A549 (cell line): ENCODE results near the gene MALRD1.

Experiments used
- CBX8 ChIP-seq: fragments of 200-600 bp; sonication (generic); IDR thresholded peaks from 2 replicates; pipeline ENCODE4 v1.6.1; 2016
- ESRRA ChIP-seq: fragments of 150-350 bp; IDR thresholded peaks from 2 replicates; pipeline ENCODE4 v1.6.1; 2014; ENCODE audit warnings: mild to moderate bottlenecking, low read length, borderline replicate concordance
- NFE2L2 ChIP-seq: fragments of 150-350 bp; conservative IDR thresholded peaks from 2 replicates; pipeline ENCODE4 v1.6.1; 2014; ENCODE audit warnings: low read length
- POLR2A ChIP-seq: IDR thresholded peaks from 2 replicates; pipeline ENCODE4 v1.6.1; 2012; ENCODE audit warnings: mild to moderate bottlenecking, low read length
- POLR2AphosphoS2 ChIP-seq: conservative IDR thresholded peaks from 2 replicates; pipeline ENCODE4 v1.6.1; 2012; ENCODE audit warnings: low read length, improper control_type of control experiment, inconsistent platforms
- RARB ChIP-seq: fragments of 250-450 bp; sonication (Bioruptor Pico); IDR thresholded peaks from 2 replicates; pipeline ENCODE4 v1.8.0; 2021; ENCODE audit warnings: mild to moderate bottlenecking, moderate library complexity
- SMC3 ChIP-seq: fragments of >200 bp; sonication (Bioruptor Twin); formaldehyde crosslinking; IDR thresholded peaks from 3 replicates; pipeline ENCODE4 v1.6.1; 2018; ENCODE audit warnings: inconsistent platforms
- TF ChIP-seq, protein P1 (sequence below): fragments of >200 bp; sonication (Bioruptor Twin); formaldehyde crosslinking; IDR thresholded peaks from 3 replicates; pipeline ENCODE4 v1.5.1; 2016

- no peak for TF ChIP-seq ESRRA
- TF ChIP-seq, protein P1, sequence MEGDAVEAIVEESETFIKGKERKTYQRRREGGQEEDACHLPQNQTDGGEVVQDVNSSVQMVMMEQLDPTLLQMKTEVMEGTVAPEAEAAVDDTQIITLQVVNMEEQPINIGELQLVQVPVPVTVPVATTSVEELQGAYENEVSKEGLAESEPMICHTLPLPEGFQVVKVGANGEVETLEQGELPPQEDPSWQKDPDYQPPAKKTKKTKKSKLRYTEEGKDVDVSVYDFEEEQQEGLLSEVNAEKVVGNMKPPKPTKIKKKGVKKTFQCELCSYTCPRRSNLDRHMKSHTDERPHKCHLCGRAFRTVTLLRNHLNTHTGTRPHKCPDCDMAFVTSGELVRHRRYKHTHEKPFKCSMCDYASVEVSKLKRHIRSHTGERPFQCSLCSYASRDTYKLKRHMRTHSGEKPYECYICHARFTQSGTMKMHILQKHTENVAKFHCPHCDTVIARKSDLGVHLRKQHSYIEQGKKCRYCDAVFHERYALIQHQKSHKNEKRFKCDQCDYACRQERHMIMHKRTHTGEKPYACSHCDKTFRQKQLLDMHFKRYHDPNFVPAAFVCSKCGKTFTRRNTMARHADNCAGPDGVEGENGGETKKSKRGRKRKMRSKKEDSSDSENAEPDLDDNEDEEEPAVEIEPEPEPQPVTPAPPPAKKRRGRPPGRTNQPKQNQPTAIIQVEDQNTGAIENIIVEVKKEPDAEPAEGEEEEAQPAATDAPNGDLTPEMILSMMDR: no peak
- TF ChIP-seq POLR2A: no peak
- TF ChIP-seq SMC3: no peak
- TF ChIP-seq RARB (CRISPR knock-in tag): no peak
- no peak for TF ChIP-seq POLR2AphosphoS2
- TF ChIP-seq CBX8: no peak
- no peak for TF ChIP-seq NFE2L2
Observed at GRCh38 chr10:19653931-19654330, 605.3 kb downstream of the MALRD1 start.
